HG03280 (cell line): Measurements from ENCODE around the gene MRPL50.

Experiments
- ATAC-seq: cut with Tn5 transposase; IDR thresholded peaks from one replicate; pipeline ENCODE4 v1.9.1; 2021; ENCODE audit warnings: mild to moderate bottlenecking, moderate library complexity; ENCODE audit not compliant: unreplicated experiment

MRPL50 gene

DNA sequence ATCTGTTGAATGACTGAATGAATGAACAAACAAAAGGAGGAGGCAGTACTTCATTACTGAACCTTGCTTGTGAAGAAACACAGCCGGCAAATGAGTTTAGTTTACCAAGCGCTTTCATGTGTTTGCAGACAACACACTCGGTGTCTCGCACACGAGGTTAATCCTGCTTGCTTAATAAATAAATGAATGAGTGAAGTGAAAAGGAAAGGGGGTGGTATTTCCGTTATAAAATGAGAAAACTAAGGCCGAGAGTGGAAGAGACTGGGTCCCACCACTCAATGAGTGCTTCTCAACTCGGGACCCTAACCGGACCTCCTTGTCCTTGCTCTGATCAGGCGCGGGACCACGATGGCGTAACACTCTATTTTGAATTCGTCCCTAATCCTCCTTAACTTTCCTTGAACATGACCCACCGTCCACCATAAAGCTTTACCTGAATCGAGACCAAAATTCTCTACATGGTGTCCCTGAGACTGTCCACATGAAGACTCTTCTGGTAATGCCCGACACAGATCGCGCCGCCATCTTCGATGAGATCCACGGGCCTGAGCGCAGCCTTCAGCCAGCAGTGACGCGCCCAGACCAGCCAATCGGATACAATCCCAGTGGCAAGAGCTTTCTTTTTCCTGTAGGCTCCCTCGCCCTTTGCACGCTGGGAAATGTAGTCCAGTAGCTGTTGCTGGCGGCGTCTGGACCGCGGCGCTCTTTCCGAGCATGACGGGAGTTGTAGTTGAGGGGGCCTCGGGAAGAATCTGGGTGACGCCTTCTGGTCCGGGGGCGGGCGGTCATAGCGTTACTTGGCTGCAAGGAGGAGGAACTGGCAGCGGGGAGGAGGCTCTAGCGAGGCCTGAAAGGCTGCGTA, at the start of gene MRPL50, which contains the start of gene ZNF189:
TSS of gene MRPL50 (minus strand) at position 551 of the 862 bp plus-strand sequence. CDS start at position 525, 26 bp downstream.
TSS of gene ZNF189 (plus strand) at position 784 of the 862 bp plus-strand sequence. CDS start 306 bp downstream, outside the sequence.
- peak; percentile 99 for ATAC-seq

DNA sequence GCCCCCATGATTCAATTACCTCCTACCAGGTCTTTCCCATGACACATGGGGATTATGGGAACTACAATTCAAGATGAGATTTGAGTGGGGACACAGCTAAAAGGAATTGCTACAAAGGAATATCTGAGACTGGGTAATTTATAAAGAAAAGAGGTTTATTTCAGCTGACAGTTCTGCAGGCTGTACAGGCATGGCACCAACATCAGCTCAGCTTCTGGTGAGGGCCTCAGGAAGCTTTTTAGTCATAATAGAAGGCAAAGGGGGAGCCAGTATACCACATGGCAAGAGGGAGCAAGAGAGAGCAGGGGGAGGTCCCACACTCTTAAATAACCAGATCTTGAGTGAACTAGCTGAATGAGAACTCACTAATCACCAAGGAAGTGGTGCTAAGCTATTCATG, 48.3 kb upstream of the MRPL50 start:
- ATAC-seq = no peak

DNA sequence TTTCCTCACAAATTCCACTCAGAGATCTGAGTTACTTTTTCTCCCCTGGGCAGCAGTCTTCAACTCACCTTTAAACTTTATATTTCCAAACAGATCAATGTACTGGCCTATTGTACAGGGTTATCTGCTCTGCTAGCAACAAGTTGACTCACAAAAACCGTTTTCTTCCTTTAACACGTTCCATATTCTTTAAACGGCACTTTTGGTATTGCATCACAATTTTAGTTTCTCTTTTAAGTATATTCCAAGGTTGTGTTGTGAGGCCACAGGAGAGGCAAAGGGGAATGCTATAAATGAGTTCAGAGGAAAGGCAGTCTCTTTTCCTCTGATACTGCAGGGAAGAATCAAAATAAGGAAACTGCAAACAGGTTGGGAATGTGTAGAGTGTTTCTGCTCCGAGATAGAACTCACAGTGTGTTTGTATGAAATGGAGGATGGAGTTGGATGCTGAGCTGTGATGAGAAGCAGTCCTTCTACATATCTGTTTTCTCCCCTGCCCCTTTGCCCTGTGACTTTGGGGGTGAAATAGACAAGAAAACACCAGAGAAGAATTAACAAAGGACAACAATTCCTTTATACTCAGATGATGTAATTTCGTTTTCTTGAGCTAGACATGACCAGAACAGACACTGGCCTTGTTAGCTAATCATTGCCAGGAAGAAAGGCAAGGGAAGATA, 47.1 kb upstream of the MRPL50 start:
- no peak for ATAC-seq

DNA sequence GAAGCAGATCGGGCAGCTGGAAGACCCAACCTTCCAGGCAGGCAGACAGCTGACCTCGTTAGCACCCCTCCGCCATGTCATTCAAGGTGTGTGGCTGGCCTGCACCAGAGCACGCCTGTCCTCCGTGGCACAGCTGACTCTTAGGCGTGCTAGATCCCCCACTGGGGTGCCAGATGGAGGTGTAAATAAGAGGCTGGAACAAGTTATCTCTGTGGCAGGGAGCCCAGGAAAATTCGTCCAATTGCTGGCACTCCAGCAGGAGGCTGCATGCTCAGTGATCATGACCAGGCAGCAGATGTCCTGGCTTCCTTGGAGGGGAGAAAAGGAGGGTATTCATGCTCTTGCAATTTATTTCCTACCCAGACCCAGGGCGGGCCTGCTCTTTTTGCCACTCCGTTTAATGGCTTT, 45.0 kb upstream of the MRPL50 start:
- ATAC-seq = no peak

DNA sequence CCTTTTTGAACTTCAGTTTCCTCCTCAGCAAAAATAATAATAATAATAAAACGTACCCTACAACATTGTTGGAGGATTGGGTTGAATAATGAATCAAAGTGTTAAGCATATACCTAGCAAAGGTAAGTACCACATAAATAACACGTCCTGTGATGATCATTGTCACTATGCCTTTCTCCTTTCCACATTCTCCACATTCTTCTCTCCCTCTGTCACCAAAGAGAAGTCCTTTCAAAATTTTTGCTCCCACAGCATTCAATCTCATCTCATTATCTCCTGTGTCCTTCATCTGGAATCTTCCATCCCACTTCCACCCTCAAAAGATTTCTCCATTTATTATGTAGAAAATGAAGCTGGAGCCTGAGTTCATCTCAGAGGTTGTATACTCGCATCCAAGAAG, 44.3 kb upstream of the MRPL50 start:
- no peak for ATAC-seq

GRCh38 chr9:101442318-101442717, 43.9 kb upstream of the MRPL50 start:
- ATAC-seq = no peak

DNA sequence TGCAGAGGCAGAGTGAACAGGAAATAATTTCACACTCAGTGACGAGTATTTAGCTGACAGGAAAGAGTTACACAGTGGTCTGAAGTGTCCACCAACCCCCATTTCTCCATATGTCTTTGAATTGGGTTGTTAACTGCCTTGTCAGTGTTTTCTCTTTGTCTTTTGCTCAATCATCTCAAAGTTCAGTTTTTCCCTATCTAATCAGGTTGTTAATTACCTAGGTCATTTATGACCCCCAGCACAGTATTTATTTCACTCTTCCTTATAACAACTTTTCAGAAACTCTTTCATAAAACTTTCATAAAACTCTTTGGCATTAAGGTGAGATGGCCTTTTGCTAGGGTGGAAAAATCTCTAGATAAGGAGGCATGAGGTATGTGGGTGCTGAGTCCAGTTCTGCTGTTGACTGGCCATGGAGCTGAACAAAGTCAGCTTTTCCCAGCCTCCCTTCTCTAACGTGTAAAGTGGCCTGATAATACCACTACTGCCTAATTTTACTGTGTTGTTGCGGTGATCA, 42.4 kb upstream of the MRPL50 start:
- ATAC-seq = no peak

- ATAC-seq = no peak
These were observed 40.1 kb upstream of the MRPL50 start for GRCh38 chr9:101438523-101438922.

- ATAC-seq = no peak
These were observed 39.4 kb upstream of the MRPL50 start for GRCh38 chr9:101437806-101438232.

DNA sequence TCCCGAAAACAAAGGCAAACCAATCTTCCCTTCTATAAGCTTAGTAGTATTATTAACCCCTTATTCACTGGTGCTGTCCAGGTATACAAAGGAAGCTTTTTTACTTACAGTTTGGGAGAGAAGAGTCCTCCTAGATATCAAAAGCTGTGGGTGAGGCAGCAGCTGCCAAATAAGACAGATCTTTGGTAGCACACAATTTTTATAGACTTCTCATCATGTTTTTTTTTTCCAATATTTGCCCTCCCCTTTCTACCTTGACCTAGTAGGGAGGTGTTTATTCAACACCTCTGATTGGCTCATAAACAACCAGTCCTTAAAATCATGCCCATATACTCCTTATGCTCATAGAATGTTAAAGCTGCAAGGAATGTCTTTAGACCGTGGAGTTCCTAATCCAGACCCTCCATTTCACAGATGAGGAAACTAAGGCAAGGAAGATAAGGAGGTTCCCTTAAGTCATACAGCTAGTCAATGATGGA, 37.2 kb upstream of the MRPL50 start, which contains the start of gene ALDOB:
TSS of gene ALDOB (minus strand) at position 174 of the 479 bp plus-strand sequence. CDS start 4,887 bp downstream, outside the sequence.
- ATAC-seq = no peak

DNA sequence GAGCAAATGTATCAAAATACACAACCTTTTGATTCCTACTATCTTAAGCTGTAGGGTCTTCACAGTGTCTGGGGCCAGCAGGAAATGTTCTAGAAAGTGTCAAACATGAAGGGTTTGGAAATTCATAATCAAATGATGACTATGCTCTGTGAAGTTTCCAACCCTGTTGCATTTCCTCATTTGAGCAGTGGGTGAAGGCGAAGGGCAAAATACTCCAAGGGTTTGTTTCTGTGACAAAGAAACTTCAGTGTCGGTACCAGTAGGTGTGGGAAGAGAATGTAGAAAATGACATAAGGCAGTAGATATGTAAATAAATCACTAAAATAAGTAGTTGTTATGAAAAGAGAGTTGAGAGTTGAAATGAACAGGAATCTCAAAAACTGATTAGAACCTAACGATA, 36.6 kb upstream of the MRPL50 start:
- no peak for ATAC-seq

GRCh38 chr9:101433229-101433628, 34.8 kb upstream of the MRPL50 start:
- no peak for ATAC-seq

- ATAC-seq = no peak
These were observed 34.3 kb upstream of the MRPL50 start for GRCh38 chr9:101432740-101433139.

- no peak for ATAC-seq
These were observed 33.8 kb upstream of the MRPL50 start for GRCh38 chr9:101432171-101432570.

GRCh38 chr9:101429736-101430135, 31.3 kb upstream of the MRPL50 start:
- ATAC-seq = no peak

- no peak for ATAC-seq
These were observed 30.5 kb upstream of the MRPL50 start for GRCh38 chr9:101428909-101429308.

GRCh38 chr9:101427957-101428655, 29.7 kb upstream of the MRPL50 start:
- peak; percentile 50 for ATAC-seq

DNA sequence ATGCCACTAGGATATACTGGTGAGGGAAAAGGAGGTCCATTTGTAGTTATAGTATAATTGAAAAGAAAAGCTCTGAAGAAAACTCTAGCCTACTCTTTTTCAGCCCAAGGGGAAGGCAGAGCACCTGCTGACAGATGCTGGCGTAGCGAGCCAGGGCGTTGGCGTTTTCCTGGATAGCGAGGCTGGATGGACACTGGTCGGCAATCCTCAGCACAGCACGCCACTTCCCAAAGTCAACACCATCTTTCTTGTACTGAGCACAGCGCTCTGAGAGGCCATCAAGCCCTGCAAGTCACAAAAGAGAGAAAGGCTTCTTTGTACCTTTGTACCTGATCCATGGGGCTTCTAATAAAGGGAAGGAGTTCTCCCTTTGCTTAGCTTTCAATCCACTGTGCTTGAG, 28.9 kb upstream of the MRPL50 start:
- no peak for ATAC-seq

DNA sequence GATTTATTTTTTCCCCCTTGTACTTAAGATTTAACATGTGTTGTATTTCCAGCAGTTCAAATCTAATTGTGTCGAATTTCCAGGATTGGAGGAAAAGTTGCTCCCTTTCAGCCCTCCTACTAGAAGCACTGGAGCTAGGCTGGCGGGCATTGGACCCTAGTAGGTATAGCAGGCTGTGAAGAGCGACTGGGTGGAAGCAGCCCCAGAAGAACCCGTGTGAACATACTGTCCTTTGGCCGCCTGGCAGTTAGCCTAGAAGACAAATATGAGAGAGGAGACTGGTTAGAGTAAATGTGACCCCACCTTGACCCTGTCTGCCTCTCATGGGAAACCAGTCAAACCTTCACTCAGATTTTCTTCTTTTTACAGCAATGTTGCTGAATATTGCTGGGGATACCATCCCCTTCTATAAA, 23.2 kb upstream of the MRPL50 start:
- no peak for ATAC-seq

GRCh38 chr9:101419863-101420262, 21.4 kb upstream of the MRPL50 start:
- ATAC-seq = no peak
